Astrocyte (in vitro differentiated cells and primary cell): ENCODE data around the gene KCTD10. TPM values are rescaled to one million over a fixed set of nuclear protein-coding genes. Genes with fewer than 3 reads are reported as not detected.

Experiments
- DNase-seq: peaks from one replicate; pipeline ENCODE4 v3.0.0-alpha.2; 2010; ENCODE audit warnings: low read depth
- FAIRE-seq: peaks from 2 replicates; lab custom pipeline; 2011; peaks lifted over from hg19 to GRCh38; lab: Jason Lieb, UNC
- H2AFZ ChIP-seq: 2 replicates; pipeline ENCODE4 v1.6.0; 2012; ENCODE audit warnings: low read depth, low read length, inconsistent platforms
- H3K27ac ChIP-seq: 2 replicates; pipeline ENCODE4 v1.5.1; 2011; ENCODE audit warnings: low read depth, low read length, inconsistent platforms
- H3K27me3 ChIP-seq: 2 replicates; pipeline ENCODE4 v1.6.0; 2011; ENCODE audit warnings: low read length, inconsistent platforms; ENCODE audit not compliant: insufficient read depth
- H3K36me3 ChIP-seq: 2 replicates; pipeline ENCODE4 v1.5.1; 2011; ENCODE audit warnings: low read length, inconsistent platforms; ENCODE audit not compliant: insufficient read depth
- H3K4me1 ChIP-seq: 2 replicates; pipeline ENCODE4 v1.5.1; 2011; ENCODE audit warnings: low read length, inconsistent platforms; ENCODE audit not compliant: insufficient read depth
- H3K4me2 ChIP-seq: 2 replicates; pipeline ENCODE4 v1.6.0; 2012; ENCODE audit warnings: low read length, inconsistent platforms
- H3K4me3 ChIP-seq: 2 replicates; pipeline ENCODE4 v1.5.1; 2011; ENCODE audit warnings: low read depth, mild to moderate bottlenecking, low read length, inconsistent platforms; ENCODE audit not compliant: insufficient read depth
- H3K79me2 ChIP-seq: 2 replicates; pipeline ENCODE4 v1.6.0; 2012; ENCODE audit warnings: mild to moderate bottlenecking, low read length, inconsistent platforms; ENCODE audit not compliant: insufficient read depth
- H3K9ac ChIP-seq: 2 replicates; pipeline ENCODE4 v1.6.0; 2012; ENCODE audit warnings: mild to moderate bottlenecking, low read length, inconsistent platforms
- H3K9me3 ChIP-seq: 2 replicates; pipeline ENCODE4 v1.5.1; 2012; ENCODE audit warnings: low read depth, mild to moderate bottlenecking, low read length, inconsistent platforms; ENCODE audit not compliant: insufficient read depth
- H4K20me1 ChIP-seq: 2 replicates; pipeline ENCODE4 v1.6.0; 2012; ENCODE audit warnings: low read length, inconsistent platforms; ENCODE audit not compliant: insufficient read depth
- H3K27ac Mint-ChIP-seq: one replicate; pipeline ENCODE4 v1.8.0; 2021; ENCODE audit warnings: mild to moderate bottlenecking, mixed read lengths; ENCODE audit not compliant: unreplicated experiment
- H3K27me3 Mint-ChIP-seq: one replicate; pipeline ENCODE4 v1.8.0; 2021; ENCODE audit warnings: low read depth, mixed read lengths; ENCODE audit not compliant: unreplicated experiment
- H3K36me3 Mint-ChIP-seq: one replicate; pipeline ENCODE4 v1.8.0; 2021; ENCODE audit warnings: low read depth, mixed read lengths; ENCODE audit not compliant: unreplicated experiment
- H3K4me1 Mint-ChIP-seq: one replicate; pipeline ENCODE4 v1.8.0; 2021; ENCODE audit warnings: low read depth, mixed read lengths; ENCODE audit not compliant: unreplicated experiment
- H3K4me3 Mint-ChIP-seq: one replicate; pipeline ENCODE4 v1.8.0; 2021; ENCODE audit warnings: mild to moderate bottlenecking, moderate library complexity, mixed read lengths; ENCODE audit not compliant: unreplicated experiment
- H3K9me3 Mint-ChIP-seq: one replicate; pipeline ENCODE4 v1.8.0; 2021; ENCODE audit warnings: mild to moderate bottlenecking, mixed read lengths; ENCODE audit not compliant: unreplicated experiment
- CTCF ChIP-seq: IDR thresholded peaks from 2 replicates; pipeline ENCODE4 v1.5.1; 2011; ENCODE audit warnings: low read depth, mild to moderate bottlenecking, inconsistent platforms, low read length, moderate library complexity; ENCODE audit not compliant: insufficient read depth
- EZH2 ChIP-seq: IDR thresholded peaks from 2 replicates; pipeline ENCODE4 v1.6.1; 2012; ENCODE audit warnings: mild to moderate bottlenecking, low read length, inconsistent platforms; ENCODE audit not compliant: insufficient read depth
- total RNA-seq: library from RNA; stranded (reverse); gene quantifications from 2 replicates; pipeline ENCODE4 v1.2.1, GENCODE V29; 2021

KCTD10 gene
- total RNA-seq, 1 donor from 2014 or later, result 118 TPM

GRCh38 chr12:109483346-109483745 lies 6.2 kb upstream of the KCTD10 start:
- Histone ChIP-seq H3K9ac (no peak overlapping the region), H3K27me3 (no peaks in the 10 kb centered on the region), H3K36me3 (peaks cover 23% of the 10 kb centered on the region), H4K20me1 (no peaks in the 10 kb centered on the region), H3K79me2 (peaks cover 22% of the 10 kb centered on the region), H3K4me2 (no peak overlapping the region), H3K4me1 (peaks cover 4% of the 10 kb centered on the region), H3K27ac (no peak overlapping the region), H3K9me3 (no peaks in the 10 kb centered on the region), H2AFZ (no peak overlapping the region), H3K4me3 (no peak overlapping the region)
- Mint-ChIP-seq H3K36me3 (peaks cover 6% of the 10 kb centered on the region), H3K27me3 (no peaks in the 10 kb centered on the region), H3K4me1 (peaks cover 11% of the 10 kb centered on the region), H3K4me3 (no peak overlapping the region), H3K27ac (no peak overlapping the region), H3K9me3 (no peaks in the 10 kb centered on the region)
- TF ChIP-seq CTCF, result no peak
- TF ChIP-seq EZH2, result no peak
- DNase-seq, result no peak
- FAIRE-seq, result no peak

GRCh38 chr12:109482894-109483293 lies 5.8 kb upstream of the KCTD10 start:
- H3K4me1 Mint-ChIP-seq, result peaks cover 11% of the 10 kb centered on the region
- FAIRE-seq (no peak), DNase-seq (no peak)
- Histone ChIP-seq H2AFZ (no peak overlapping the region), H3K9ac (no peak overlapping the region), H3K4me1 (peaks cover 7% of the 10 kb centered on the region), H3K4me2 (no peak overlapping the region), H3K27me3 (no peaks in the 10 kb centered on the region), H3K79me2 (peaks cover 27% of the 10 kb centered on the region), H4K20me1 (no peaks in the 10 kb centered on the region), H3K4me3 (no peak overlapping the region), H3K9me3 (no peaks in the 10 kb centered on the region), H3K27ac (no peak overlapping the region), H3K36me3 (peaks cover 18% of the 10 kb centered on the region)
- H3K27me3 Mint-ChIP-seq, result no peaks in the 10 kb centered on the region
- H3K9me3 Mint-ChIP-seq, result no peaks in the 10 kb centered on the region
- TF ChIP-seq CTCF (no peak), EZH2 (no peak)
- H3K27ac Mint-ChIP-seq, result no peak overlapping the region
- peaks cover 4% of the 10 kb centered on the region for H3K36me3 Mint-ChIP-seq
- H3K4me3 Mint-ChIP-seq, result no peak overlapping the region

GRCh38 chr12:109482491-109482890 lies 5.4 kb upstream of the KCTD10 start:
- no peak for TF ChIP-seq CTCF
- TF ChIP-seq EZH2, result no peak
- Mint-ChIP-seq H3K27ac (no peak overlapping the region), H3K4me1 (peaks cover 11% of the 10 kb centered on the region), H3K27me3 (no peaks in the 10 kb centered on the region), H3K4me3 (no peak overlapping the region), H3K36me3 (peaks cover 4% of the 10 kb centered on the region), H3K9me3 (no peaks in the 10 kb centered on the region)
- DNase-seq (no peak), FAIRE-seq (no peak)
- H2AFZ ChIP-seq, result no peak overlapping the region
- peaks cover 7% of the 10 kb centered on the region for H3K4me1 ChIP-seq
- no peak overlapping the region for H3K27ac ChIP-seq
- no peak overlapping the region for H3K4me3 ChIP-seq
- H3K9me3 ChIP-seq, result no peaks in the 10 kb centered on the region
- no peak overlapping the region for H3K4me2 ChIP-seq
- H4K20me1 ChIP-seq, result no peaks in the 10 kb centered on the region
- H3K9ac ChIP-seq, result no peak overlapping the region
- peaks cover 31% of the 10 kb centered on the region for H3K79me2 ChIP-seq
- H3K27me3 ChIP-seq, result no peaks in the 10 kb centered on the region
- H3K36me3 ChIP-seq, result peaks cover 14% of the 10 kb centered on the region
